H7 (cell line): ENCODE measurements around the gene VAV2. TPM values are rescaled to one million over a fixed set of nuclear protein-coding genes. Genes with fewer than 3 reads are reported as not detected.

Source experiments
- DNase-seq: peaks from one replicate; pipeline ENCODE4 v3.0.0; 2012
- H3K27me3 ChIP-seq: 2 replicates; pipeline ENCODE4 v1.6.0; 2011; ENCODE audit warnings: mild to moderate bottlenecking, low read length; ENCODE audit not compliant: control insufficient read depth, insufficient read depth
- H3K36me3 ChIP-seq: replicated peaks from 2 replicates; pipeline ENCODE4 v1.5.1; 2011; ENCODE audit warnings: low read length; ENCODE audit not compliant: control insufficient read depth, insufficient read depth
- H3K4me3 ChIP-seq: 2 replicates; pipeline ENCODE4 v1.5.1; 2011; ENCODE audit warnings: low read depth, mild to moderate bottlenecking, control low read depth, low read length, moderate library complexity; ENCODE audit not compliant: insufficient read depth
- total RNA-seq: library from RNA; depleted of rRNA; stranded (reverse); fragments of >200 nt; shearing (Covaris generic); gene quantifications from 2 replicates; pipeline ENCODE4 v1.2.3, GENCODE V29; 2014

Gene VAV2
- total RNA-seq, 1 experiment from 2014 or later, result 17.7 TPM

GRCh38 chr9:133803028-133803585 lies 189.0 kb downstream of the VAV2 start:
- DNase-seq, result no peak
- no peaks in the 10 kb centered on the region; the same call in 1 of the 2 replicates for H3K36me3 ChIP-seq
- no peak overlapping the region for H3K4me3 ChIP-seq
- no peaks in the 10 kb centered on the region for H3K27me3 ChIP-seq

- Histone ChIP-seq H3K36me3 (no peaks in the 10 kb centered on the region; the same call in 1 of the 2 replicates), H3K27me3 (no peaks in the 10 kb centered on the region), H3K4me3 (no peak overlapping the region)
- no peak for DNase-seq
These were observed 190.4 kb downstream of the VAV2 start for GRCh38 chr9:133801739-133802138.

GRCh38 chr9:133800266-133800665 lies 191.9 kb downstream of the VAV2 start:
- no peak overlapping the region for H3K4me3 ChIP-seq
- H3K36me3 ChIP-seq, result peaks cover under 1% of the 10 kb centered on the region
- no peaks in the 10 kb centered on the region for H3K27me3 ChIP-seq
- no peak for DNase-seq

- DNase-seq, result no peak
- H3K27me3 ChIP-seq, result no peaks in the 10 kb centered on the region
These were observed 192.4 kb downstream of the VAV2 start for GRCh38 chr9:133799716-133800115.

GRCh38 chr9:133799106-133799505 lies 193.0 kb downstream of the VAV2 start:
- DNase-seq, result no peak
- H3K27me3 ChIP-seq, result no peaks in the 10 kb centered on the region
- peaks cover 4% of the 10 kb centered on the region for H3K36me3 ChIP-seq
- no peak overlapping the region for H3K4me3 ChIP-seq

More at GRCh38 chr9:133799716-133800115, 192.4 kb downstream of the VAV2 start:
- Histone ChIP-seq H3K4me3 (no peak overlapping the region), H3K36me3 (peaks cover 4% of the 10 kb centered on the region)

GRCh38 chr9:133798160-133798559 lies 194.0 kb downstream of the VAV2 start:
- H3K4me3 ChIP-seq, result no peak overlapping the region
- H3K27me3 ChIP-seq, result no peaks in the 10 kb centered on the region
- no peak for DNase-seq
- H3K36me3 ChIP-seq, result peaks cover 4% of the 10 kb centered on the region

GRCh38 chr9:133797406-133798105 lies 194.6 kb downstream of the VAV2 start:
- no peak for DNase-seq
- H3K27me3 ChIP-seq, result no peaks in the 10 kb centered on the region
- H3K36me3 ChIP-seq, result peaks cover 4% of the 10 kb centered on the region
- H3K4me3 ChIP-seq, result no peak overlapping the region

- no peak overlapping the region for H3K4me3 ChIP-seq
- no peak for DNase-seq
- peaks cover 7% of the 10 kb centered on the region for H3K36me3 ChIP-seq
- no peaks in the 10 kb centered on the region for H3K27me3 ChIP-seq
These were observed 195.6 kb downstream of the VAV2 start for GRCh38 chr9:133796562-133796961.

- Histone ChIP-seq H3K4me3 (no peak overlapping the region), H3K27me3 (no peaks in the 10 kb centered on the region), H3K36me3 (peaks cover 10% of the 10 kb centered on the region)
- no peak for DNase-seq
These were observed 197.1 kb downstream of the VAV2 start for GRCh38 chr9:133795049-133795448.

GRCh38 chr9:133794016-133794760 lies 197.9 kb downstream of the VAV2 start:
- Histone ChIP-seq H3K36me3 (peaks cover 14% of the 10 kb centered on the region), H3K27me3 (no peaks in the 10 kb centered on the region), H3K4me3 (no peak overlapping the region)
- peak; percentile 78 for DNase-seq

GRCh38 chr9:133793471-133793870 lies 198.7 kb downstream of the VAV2 start:
- no peak for DNase-seq
- no peaks in the 10 kb centered on the region for H3K27me3 ChIP-seq

GRCh38 chr9:133792721-133793470 lies 199.2 kb downstream of the VAV2 start:
- peak; percentile 96 for DNase-seq
- no peak overlapping the region for H3K4me3 ChIP-seq
- peaks cover 14% of the 10 kb centered on the region for H3K36me3 ChIP-seq
- no peaks in the 10 kb centered on the region for H3K27me3 ChIP-seq

More at GRCh38 chr9:133793471-133793870, 198.7 kb downstream of the VAV2 start:
- Histone ChIP-seq H3K36me3 (peaks cover 14% of the 10 kb centered on the region), H3K4me3 (no peak overlapping the region)

GRCh38 chr9:133791735-133792649 lies 200.1 kb downstream of the VAV2 start:
- Histone ChIP-seq H3K27me3 (no peaks in the 10 kb centered on the region), H3K4me3 (no peak overlapping the region), H3K36me3 (peaks cover 14% of the 10 kb centered on the region)
- no peak for DNase-seq
